Measurements from ENCODE around the gene OSBPL9.

The OSBPL9 gene

DNA sequence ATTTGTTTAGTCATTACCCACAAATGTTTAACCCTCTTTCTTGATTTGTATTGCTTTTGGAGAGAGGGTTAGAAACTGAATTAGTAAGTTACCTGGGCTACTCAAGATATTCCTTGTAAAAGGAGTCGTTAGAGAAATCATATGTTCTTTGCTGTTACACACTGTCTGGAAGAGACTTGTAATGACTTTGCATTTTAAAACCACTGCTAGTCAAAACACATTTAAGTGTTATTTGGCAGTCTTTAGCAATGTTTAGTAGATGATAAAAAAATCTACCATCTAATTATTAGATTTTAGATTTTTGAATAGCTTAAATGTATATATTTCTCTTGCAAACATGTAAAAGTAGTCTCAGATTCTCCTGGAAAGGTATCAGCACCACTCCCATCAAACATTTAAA lies 6.6 kb downstream of the OSBPL9 start:
- Histone ChIP-seq H3K27ac (peak overlapping the region; percentile 78), H3K4me1 (ENCODE audit: control insufficient read depth in 1 of 2, insufficient read depth in 1 of 2, low read depth in 1 of 2, low read length in 1 of 2) (peaks cover 45 to 48% of the 10 kb centered on the region in 2 experiments), H3K9me3 (no peaks in the 10 kb centered on the region), H3K36me3 (no peaks in the 10 kb centered on the region), H3K4me3 (ENCODE audit: low read depth in 1 of 2, low read length in 1 of 2) (no peak overlapping the region), H3K27me3 (no peaks in the 10 kb centered on the region)
- TF ChIP-seq, protein P1, sequence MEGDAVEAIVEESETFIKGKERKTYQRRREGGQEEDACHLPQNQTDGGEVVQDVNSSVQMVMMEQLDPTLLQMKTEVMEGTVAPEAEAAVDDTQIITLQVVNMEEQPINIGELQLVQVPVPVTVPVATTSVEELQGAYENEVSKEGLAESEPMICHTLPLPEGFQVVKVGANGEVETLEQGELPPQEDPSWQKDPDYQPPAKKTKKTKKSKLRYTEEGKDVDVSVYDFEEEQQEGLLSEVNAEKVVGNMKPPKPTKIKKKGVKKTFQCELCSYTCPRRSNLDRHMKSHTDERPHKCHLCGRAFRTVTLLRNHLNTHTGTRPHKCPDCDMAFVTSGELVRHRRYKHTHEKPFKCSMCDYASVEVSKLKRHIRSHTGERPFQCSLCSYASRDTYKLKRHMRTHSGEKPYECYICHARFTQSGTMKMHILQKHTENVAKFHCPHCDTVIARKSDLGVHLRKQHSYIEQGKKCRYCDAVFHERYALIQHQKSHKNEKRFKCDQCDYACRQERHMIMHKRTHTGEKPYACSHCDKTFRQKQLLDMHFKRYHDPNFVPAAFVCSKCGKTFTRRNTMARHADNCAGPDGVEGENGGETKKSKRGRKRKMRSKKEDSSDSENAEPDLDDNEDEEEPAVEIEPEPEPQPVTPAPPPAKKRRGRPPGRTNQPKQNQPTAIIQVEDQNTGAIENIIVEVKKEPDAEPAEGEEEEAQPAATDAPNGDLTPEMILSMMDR (IDR thresholded peaks at IDR 0.05) = no peak

DNA sequence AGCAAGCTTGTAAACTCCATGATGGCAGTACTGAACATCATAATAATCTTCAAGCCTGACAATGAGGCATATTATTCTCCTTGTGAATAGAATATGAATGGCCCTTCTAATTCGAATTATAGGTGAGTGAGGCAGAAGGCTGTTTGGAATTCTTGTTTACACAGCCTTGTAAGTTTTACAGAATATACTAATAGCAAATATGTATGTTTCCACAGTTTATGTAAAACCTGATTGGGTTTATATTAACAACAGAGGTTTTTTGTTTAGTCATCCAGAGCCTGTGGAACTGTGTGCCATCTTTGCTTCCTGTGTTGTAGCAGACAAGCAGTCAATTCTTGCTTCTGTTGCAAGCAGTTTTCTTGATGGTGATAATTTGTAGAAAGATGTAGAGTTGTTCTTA lies 8.0 kb downstream of the OSBPL9 start:
- TF ChIP-seq, protein P1 (IDR thresholded peaks at IDR 0.05) = no peak
- Histone ChIP-seq H3K36me3 (no peaks in the 10 kb centered on the region), H3K27ac (peak overlapping the region; percentile 60), H3K4me1 (ENCODE audit: control insufficient read depth in 1 of 2, insufficient read depth in 1 of 2, low read depth in 1 of 2, low read length in 1 of 2) (peaks cover 34 to 38% of the 10 kb centered on the region in 2 experiments), H3K4me3 (ENCODE audit: low read depth in 1 of 2, low read length in 1 of 2) (no peak overlapping the region), H3K9me3 (no peaks in the 10 kb centered on the region), H3K27me3 (no peaks in the 10 kb centered on the region)

DNA sequence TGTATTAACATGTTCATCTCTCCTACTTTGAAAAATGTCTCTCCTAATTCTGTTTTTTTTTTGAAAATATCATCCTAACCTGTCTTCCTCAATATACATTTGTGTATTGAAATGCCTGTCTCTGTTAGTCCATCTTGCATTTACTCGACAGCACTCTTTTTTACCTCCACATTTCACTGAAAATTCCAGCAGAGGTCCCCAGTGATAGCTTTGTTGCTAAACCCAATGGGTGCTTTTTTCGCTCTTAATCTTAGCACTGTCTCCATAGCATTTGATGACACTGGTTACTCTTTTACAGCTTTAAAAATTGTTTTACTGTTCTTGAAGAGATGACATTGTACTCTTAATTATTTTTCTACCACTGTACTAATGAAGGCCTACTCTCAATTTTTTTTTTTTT lies 10.8 kb downstream of the OSBPL9 start:
- Histone ChIP-seq H3K36me3 (no peaks in the 10 kb centered on the region), H3K9me3 (no peaks in the 10 kb centered on the region), H3K4me3 (ENCODE audit: low read depth in 1 of 2, low read length in 1 of 2) (no peak overlapping the region), H3K4me1 (ENCODE audit: control insufficient read depth in 1 of 2, insufficient read depth in 1 of 2, low read depth in 1 of 2, low read length in 1 of 2) (peaks cover 16 to 21% of the 10 kb centered on the region in 2 experiments), H3K27me3 (no peaks in the 10 kb centered on the region), H3K27ac (no peak overlapping the region)
- TF ChIP-seq, protein P1 (IDR thresholded peaks at IDR 0.05) = no peak

DNA sequence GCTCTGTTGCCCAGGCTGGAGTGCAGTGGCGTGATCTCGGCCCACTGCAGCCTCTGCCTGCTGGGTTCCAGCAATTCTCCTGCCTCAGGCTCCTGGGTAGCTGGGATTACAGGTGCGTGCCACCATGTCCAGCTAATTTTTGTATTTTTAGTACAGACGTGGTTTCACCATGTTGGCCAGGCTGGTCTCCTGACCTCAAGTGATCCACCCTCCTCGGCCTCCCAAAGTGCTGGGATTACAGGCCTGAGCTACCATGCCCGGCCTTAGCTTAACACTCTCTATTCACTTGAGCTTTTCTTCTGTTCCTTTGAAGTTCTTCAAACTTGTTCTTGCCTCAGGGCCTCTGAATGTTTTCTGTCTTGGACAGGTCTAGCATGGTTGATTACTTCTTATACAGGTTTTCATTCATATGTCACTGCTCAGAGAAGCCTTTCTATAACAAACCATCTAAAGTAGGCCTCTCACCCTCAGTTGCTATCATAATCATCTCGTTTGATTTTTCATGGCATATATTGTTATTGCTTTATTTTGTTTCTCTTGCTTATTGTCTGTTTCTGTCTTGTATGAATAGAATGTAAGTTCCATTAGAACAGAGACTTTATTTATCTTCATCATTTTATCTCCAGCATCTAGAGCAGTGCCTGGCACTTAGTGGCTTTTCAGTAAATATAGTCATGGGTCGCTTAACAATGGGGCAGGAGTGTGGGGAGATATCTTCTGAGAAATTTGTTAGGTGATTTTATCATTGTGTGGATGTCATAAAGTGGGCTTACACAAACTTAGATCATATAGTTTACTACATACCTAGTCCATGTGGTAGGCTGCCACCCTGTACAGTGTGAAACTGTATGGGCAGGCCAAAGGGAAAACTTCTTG lies 12.1 kb downstream of the OSBPL9 start:
- Histone ChIP-seq H3K4me1 (ENCODE audit: control insufficient read depth in 1 of 2, insufficient read depth in 1 of 2, low read depth in 1 of 2, low read length in 1 of 2) (peaks cover 10 to 11% of the 10 kb centered on the region in 2 experiments), H3K27me3 (no peaks in the 10 kb centered on the region), H3K9me3 (no peaks in the 10 kb centered on the region), H3K27ac (no peak overlapping the region), H3K4me3 (ENCODE audit: low read depth in 1 of 2, low read length in 1 of 2) (no peak overlapping the region), H3K36me3 (no peaks in the 10 kb centered on the region)
- TF ChIP-seq, protein P1 (IDR thresholded peaks at IDR 0.05) = no peak

DNA sequence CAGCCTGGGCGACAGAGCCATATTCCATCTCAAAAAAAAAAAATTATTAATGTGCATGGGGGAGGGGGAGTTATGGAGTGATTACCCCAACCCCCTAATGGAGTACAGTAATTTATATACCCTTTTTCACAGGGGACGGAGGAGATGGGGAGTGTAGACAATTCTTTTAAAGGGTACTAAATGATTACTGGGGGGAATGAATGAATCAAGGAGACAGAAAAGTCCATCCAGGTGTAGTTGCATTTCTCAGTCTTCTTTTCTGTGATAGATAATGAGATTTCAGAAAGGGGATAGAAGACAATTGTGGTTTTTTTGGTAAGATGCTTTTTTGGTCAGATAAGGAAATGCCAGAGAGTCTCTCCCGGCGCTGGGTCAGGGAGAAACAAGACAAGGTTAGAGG lies 13.0 kb downstream of the OSBPL9 start:
- H3K27ac ChIP-seq = no peak overlapping the region
- H3K4me1 ChIP-seq (ENCODE audit: control insufficient read depth in 1 of 2, insufficient read depth in 1 of 2, low read depth in 1 of 2, low read length in 1 of 2) = peaks cover 6 to 7% of the 10 kb centered on the region in 2 experiments
- no peaks in the 10 kb centered on the region for H3K36me3 ChIP-seq
- no peaks in the 10 kb centered on the region for H3K9me3 ChIP-seq
- H3K4me3 ChIP-seq (ENCODE audit: low read depth in 1 of 2, low read length in 1 of 2) = no peak overlapping the region
- TF ChIP-seq, protein P1 (IDR thresholded peaks at IDR 0.05) = no peak
- H3K27me3 ChIP-seq = no peaks in the 10 kb centered on the region
